Measurements from ENCODE around the gene RFX3.

RFX3 gene

DNA sequence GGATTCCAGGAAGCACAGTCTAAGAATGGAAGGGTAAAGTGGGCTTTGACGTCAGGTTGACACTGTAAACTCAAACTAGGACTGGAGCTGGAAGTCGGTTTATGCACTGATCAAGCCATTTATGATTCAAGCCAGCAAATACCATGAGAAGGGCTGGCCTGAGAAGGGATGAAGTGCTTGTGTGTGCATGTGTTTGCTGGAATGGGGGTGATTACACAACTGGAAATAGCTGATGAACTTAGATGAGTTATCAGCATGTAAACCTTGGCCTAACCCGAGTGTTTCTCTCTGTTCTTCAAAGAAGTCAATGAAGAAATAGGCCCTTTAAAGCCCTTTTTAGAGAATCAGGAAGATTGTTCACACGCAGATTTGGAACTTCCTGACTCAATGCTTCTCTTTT is 287.6 kb downstream of the RFX3 start:
- H3K9ac ChIP-seq, result no peak overlapping the region
- H3K4me2 ChIP-seq (ENCODE audit: low read length), result no peak overlapping the region
- no peaks in the 10 kb centered on the region for H3K4me1 ChIP-seq
- H3K36me3 ChIP-seq (ENCODE audit: control insufficient read depth, insufficient read depth, low read length), result no peaks in the 10 kb centered on the region
- no peak overlapping the region for H2AFZ ChIP-seq
- no peaks in the 10 kb centered on the region for H3K79me2 ChIP-seq
- no peaks in the 10 kb centered on the region for H3K9me3 ChIP-seq (ENCODE audit: control insufficient read depth, low read length)
- H3K27ac ChIP-seq, result no peak overlapping the region
- TF ChIP-seq, protein P1, sequence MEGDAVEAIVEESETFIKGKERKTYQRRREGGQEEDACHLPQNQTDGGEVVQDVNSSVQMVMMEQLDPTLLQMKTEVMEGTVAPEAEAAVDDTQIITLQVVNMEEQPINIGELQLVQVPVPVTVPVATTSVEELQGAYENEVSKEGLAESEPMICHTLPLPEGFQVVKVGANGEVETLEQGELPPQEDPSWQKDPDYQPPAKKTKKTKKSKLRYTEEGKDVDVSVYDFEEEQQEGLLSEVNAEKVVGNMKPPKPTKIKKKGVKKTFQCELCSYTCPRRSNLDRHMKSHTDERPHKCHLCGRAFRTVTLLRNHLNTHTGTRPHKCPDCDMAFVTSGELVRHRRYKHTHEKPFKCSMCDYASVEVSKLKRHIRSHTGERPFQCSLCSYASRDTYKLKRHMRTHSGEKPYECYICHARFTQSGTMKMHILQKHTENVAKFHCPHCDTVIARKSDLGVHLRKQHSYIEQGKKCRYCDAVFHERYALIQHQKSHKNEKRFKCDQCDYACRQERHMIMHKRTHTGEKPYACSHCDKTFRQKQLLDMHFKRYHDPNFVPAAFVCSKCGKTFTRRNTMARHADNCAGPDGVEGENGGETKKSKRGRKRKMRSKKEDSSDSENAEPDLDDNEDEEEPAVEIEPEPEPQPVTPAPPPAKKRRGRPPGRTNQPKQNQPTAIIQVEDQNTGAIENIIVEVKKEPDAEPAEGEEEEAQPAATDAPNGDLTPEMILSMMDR (IDR thresholded peaks at IDR 0.05), result no peak
- no peak overlapping the region for H3K4me3 ChIP-seq (ENCODE audit: low read depth, low read length)
- H3K27me3 ChIP-seq (ENCODE audit: control insufficient read depth, insufficient read depth, low read length), result no peaks in the 10 kb centered on the region

DNA sequence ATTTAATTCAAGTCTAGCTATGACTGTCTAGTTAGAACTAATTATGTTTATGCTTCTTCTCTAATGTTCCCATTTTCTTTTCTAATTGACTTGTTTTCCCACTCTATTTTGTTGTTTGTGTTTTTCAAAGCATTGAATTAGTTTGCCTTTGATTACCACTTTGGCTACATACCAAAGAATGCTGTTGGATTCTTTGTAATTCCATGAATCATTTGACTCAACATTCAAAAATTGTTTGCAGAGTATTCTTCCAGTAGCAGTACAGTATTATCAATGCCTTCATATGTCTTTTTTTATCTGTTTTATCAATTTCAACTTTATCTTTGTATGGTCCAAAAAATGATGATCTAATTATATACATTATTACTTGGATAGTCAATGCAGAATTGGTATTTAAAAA is 288.7 kb downstream of the RFX3 start:
- H3K4me3 ChIP-seq (ENCODE audit: low read depth, low read length), result no peak overlapping the region
- H3K79me2 ChIP-seq, result no peaks in the 10 kb centered on the region
- H3K36me3 ChIP-seq (ENCODE audit: control insufficient read depth, insufficient read depth, low read length), result no peaks in the 10 kb centered on the region
- H3K9ac ChIP-seq, result no peak overlapping the region
- H2AFZ ChIP-seq, result no peak overlapping the region
- no peak overlapping the region for H3K4me2 ChIP-seq (ENCODE audit: low read length)
- no peaks in the 10 kb centered on the region for H3K9me3 ChIP-seq (ENCODE audit: control insufficient read depth, low read length)
- TF ChIP-seq, protein P1 (IDR thresholded peaks at IDR 0.05), result no peak
- no peaks in the 10 kb centered on the region for H3K27me3 ChIP-seq (ENCODE audit: control insufficient read depth, insufficient read depth, low read length)
- no peak overlapping the region for H3K27ac ChIP-seq
- H3K4me1 ChIP-seq, result no peaks in the 10 kb centered on the region

DNA sequence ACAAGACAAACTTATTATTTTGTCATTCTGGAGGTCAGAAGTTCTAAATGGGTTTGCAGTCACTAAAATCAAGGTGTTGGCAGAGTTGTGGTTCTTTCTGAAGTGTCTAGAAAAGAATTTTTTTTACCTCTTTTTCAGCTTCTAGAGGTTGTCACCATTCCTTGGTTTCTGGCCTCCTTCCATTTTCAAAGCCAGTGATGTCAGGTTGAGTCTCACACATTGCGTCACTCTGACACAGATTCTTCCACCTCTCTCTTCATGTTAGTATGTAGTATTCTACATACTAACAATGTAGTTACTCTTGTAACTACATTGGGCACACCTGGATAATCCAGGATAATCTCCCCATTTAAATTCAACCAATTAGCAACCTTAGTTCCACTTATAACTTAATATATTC is 290.3 kb downstream of the RFX3 start:
- no peaks in the 10 kb centered on the region for H3K36me3 ChIP-seq (ENCODE audit: control insufficient read depth, insufficient read depth, low read length)
- no peaks in the 10 kb centered on the region for H3K79me2 ChIP-seq
- no peak overlapping the region for H3K27ac ChIP-seq
- H3K27me3 ChIP-seq (ENCODE audit: control insufficient read depth, insufficient read depth, low read length), result no peaks in the 10 kb centered on the region
- TF ChIP-seq, protein P1 (IDR thresholded peaks at IDR 0.05), result no peak
- H3K9me3 ChIP-seq (ENCODE audit: control insufficient read depth, low read length), result no peaks in the 10 kb centered on the region
- no peak overlapping the region for H3K4me2 ChIP-seq (ENCODE audit: low read length)
- H3K9ac ChIP-seq, result no peak overlapping the region
- no peak overlapping the region for H3K4me3 ChIP-seq (ENCODE audit: low read depth, low read length)
- H3K4me1 ChIP-seq, result no peaks in the 10 kb centered on the region
- no peak overlapping the region for H2AFZ ChIP-seq

DNA sequence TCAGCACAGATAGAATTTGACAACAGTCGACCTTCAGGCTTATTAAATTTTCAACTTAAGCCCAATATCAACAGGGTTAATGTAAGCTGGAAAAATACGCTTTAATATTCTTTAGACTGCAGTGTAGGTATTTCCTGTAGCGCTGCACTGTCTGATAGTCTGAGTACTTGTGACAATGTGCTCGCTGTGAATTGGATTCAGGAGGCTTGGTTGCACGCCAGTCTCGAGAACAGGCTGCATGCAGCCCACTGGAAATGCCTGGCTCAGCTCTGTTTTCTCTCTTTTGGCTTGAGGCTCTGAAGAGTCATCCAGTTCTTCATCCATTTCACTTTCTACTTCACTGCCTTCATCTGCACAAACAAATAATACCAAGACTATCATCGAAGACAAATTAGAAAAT is 300.9 kb downstream of the RFX3 start:
- Histone ChIP-seq H3K36me3 (ENCODE audit: control insufficient read depth, insufficient read depth, low read length) (no peaks in the 10 kb centered on the region), H2AFZ (no peak overlapping the region), H3K27ac (no peak overlapping the region), H3K9ac (no peak overlapping the region), H3K79me2 (no peaks in the 10 kb centered on the region), H3K9me3 (ENCODE audit: control insufficient read depth, low read length) (no peaks in the 10 kb centered on the region), H3K4me3 (ENCODE audit: low read depth, low read length) (no peak overlapping the region), H3K4me1 (no peaks in the 10 kb centered on the region), H3K4me2 (ENCODE audit: low read length) (no peak overlapping the region), H3K27me3 (ENCODE audit: control insufficient read depth, insufficient read depth, low read length) (no peaks in the 10 kb centered on the region)
- TF ChIP-seq, protein P1 (IDR thresholded peaks at IDR 0.05), result no peak

DNA sequence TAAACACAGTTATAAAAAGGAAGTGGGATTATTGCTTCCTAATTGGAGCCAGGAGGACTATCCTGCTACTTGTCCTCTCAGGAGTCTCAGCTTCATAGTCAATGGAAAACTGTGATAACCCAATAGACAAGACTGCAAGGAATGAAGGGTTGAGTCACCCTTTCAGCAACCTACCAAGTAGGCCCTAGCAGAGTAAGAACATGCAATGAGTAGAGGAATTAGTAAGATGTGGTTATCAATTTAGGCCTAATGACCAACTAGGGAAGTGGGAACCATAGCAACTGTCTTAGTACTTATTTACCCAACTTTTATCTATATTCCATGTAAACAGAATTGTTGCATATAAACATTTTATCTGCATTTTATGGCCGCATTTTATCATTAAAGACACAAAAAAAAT is 310.1 kb downstream of the RFX3 start:
- H3K27me3 ChIP-seq (ENCODE audit: control insufficient read depth, insufficient read depth, low read length), result no peaks in the 10 kb centered on the region
- H3K79me2 ChIP-seq, result no peaks in the 10 kb centered on the region
- H3K9ac ChIP-seq, result no peak overlapping the region
- TF ChIP-seq, protein P1 (IDR thresholded peaks at IDR 0.05), result no peak
- no peaks in the 10 kb centered on the region for H3K36me3 ChIP-seq (ENCODE audit: control insufficient read depth, insufficient read depth, low read length)
- H3K4me3 ChIP-seq (ENCODE audit: low read depth, low read length), result no peak overlapping the region
- H2AFZ ChIP-seq, result no peak overlapping the region
- H3K4me2 ChIP-seq (ENCODE audit: low read length), result no peak overlapping the region
- no peak overlapping the region for H3K27ac ChIP-seq
- H3K9me3 ChIP-seq (ENCODE audit: control insufficient read depth, low read length), result no peaks in the 10 kb centered on the region
- no peaks in the 10 kb centered on the region for H3K4me1 ChIP-seq
